HepG2 (cell line): ENCODE measurements around the gene TEX261. TPM values are rescaled to one million over a fixed set of nuclear protein-coding genes. Genes with fewer than 3 reads are reported as not detected.
A peak's percentile ranks its signal among the peaks of the same experiment; 100 is the strongest.

ENCODE experiments used
- ASH2L ChIP-seq: fragments of 300-600, 200-600 bp; sonication (generic); IDR thresholded peaks from 2 replicates; pipeline ENCODE4 v1.7.0; 2017; ENCODE audit warnings: low read depth, mild to moderate bottlenecking, moderate library complexity, mixed read lengths, low read length; ENCODE audit not compliant: insufficient read length
- BORCS8-MEF2B ChIP-seq: sonication (generic); formaldehyde crosslinking; IDR thresholded peaks from 2 replicates; pipeline ENCODE4 v1.8.0; 2022; ENCODE audit warnings: mild to moderate bottlenecking, missing genetic modification reagents
- BRCA1 ChIP-seq: sonication (generic); formaldehyde crosslinking; IDR thresholded peaks from 2 replicates; pipeline ENCODE4 v1.4.0; 2020; ENCODE audit warnings: missing genetic modification reagents
- GABPA ChIP-seq, 2 experiments: IDR thresholded peaks; 2 replicates each; pipeline ENCODE4 v1.6.1; 2011 to 2016; ENCODE audit warnings: low read depth in 2 of 2, low read length in 1 of 2, missing biosample characterization in 1 of 2, missing genetic modification characterization in 1 of 2
- HMGA1 ChIP-seq: sonication (generic); formaldehyde crosslinking; conservative IDR thresholded peaks from 2 replicates; pipeline ENCODE4 v1.4.0; 2020; ENCODE audit warnings: missing genetic modification reagents
- MEF2D ChIP-seq: sonication (generic); formaldehyde crosslinking; IDR thresholded peaks from 2 replicates; pipeline ENCODE4 v1.5.1; 2020; ENCODE audit warnings: mild to moderate bottlenecking, missing genetic modification reagents
- MEIS1 ChIP-seq: sonication (generic); formaldehyde crosslinking; IDR thresholded peaks from 2 replicates; pipeline ENCODE4 v1.9.0; 2021; ENCODE audit warnings: mild to moderate bottlenecking, missing genetic modification reagents, moderate library complexity, borderline replicate concordance
- RAD51 ChIP-seq: fragments of 450-650 bp; IDR thresholded peaks from 2 replicates; pipeline ENCODE4 v1.6.1; 2016; ENCODE audit warnings: borderline replicate concordance
- TRIM24 ChIP-seq: sonication (generic); formaldehyde crosslinking; IDR thresholded peaks from 2 replicates; pipeline ENCODE4 v1.8.0; 2022; ENCODE audit warnings: mild to moderate bottlenecking, missing genetic modification reagents
- ZFP36L1 ChIP-seq: sonication (generic); formaldehyde crosslinking; IDR thresholded peaks from 2 replicates; pipeline ENCODE4 v1.8.0; 2022; ENCODE audit warnings: mild to moderate bottlenecking, missing genetic modification reagents, moderate library complexity
- ZFX ChIP-seq: sonication (generic); formaldehyde crosslinking; IDR thresholded peaks from 2 replicates; pipeline ENCODE4 v1.4.0; 2020; ENCODE audit warnings: mild to moderate bottlenecking, low read depth, missing genetic modification reagents, moderate library complexity
- ZMYM4 ChIP-seq: sonication (generic); formaldehyde crosslinking; IDR thresholded peaks from 2 replicates; pipeline ENCODE4 v1.8.1; 2023; ENCODE audit warnings: mild to moderate bottlenecking, missing genetic modification reagents
- ZNF234 ChIP-seq: sonication (generic); formaldehyde crosslinking; conservative IDR thresholded peaks from 2 replicates; pipeline ENCODE4 v1.5.1; 2020; ENCODE audit warnings: mild to moderate bottlenecking, missing genetic modification reagents
- ZNF501 ChIP-seq: sonication (generic); formaldehyde crosslinking; IDR thresholded peaks from 2 replicates; pipeline ENCODE4 v1.5.1; 2020; ENCODE audit warnings: mild to moderate bottlenecking, moderate library complexity, missing genetic modification reagents
- ZNF546 ChIP-seq: sonication (generic); formaldehyde crosslinking; conservative IDR thresholded peaks from 2 replicates; pipeline ENCODE4 v1.8.1; 2023; ENCODE audit warnings: mild to moderate bottlenecking, missing genetic modification reagents
- ZNF556 ChIP-seq: sonication (generic); formaldehyde crosslinking; IDR thresholded peaks from 2 replicates; pipeline ENCODE4 v1.4.0; 2020; ENCODE audit warnings: mild to moderate bottlenecking, missing genetic modification reagents, borderline replicate concordance
- ZNF644 ChIP-seq: IDR thresholded peaks from 2 replicates; pipeline ENCODE4 v1.6.1; 2016; ENCODE audit warnings: low read depth
- ZSCAN12 ChIP-seq: sonication (generic); formaldehyde crosslinking; IDR thresholded peaks from 2 replicates; pipeline ENCODE4 v1.9.0; 2021; ENCODE audit warnings: mild to moderate bottlenecking, missing genetic modification reagents
- ZSCAN30 ChIP-seq: sonication (generic); formaldehyde crosslinking; IDR thresholded peaks from 2 replicates; pipeline ENCODE4 v1.5.0; 2020; ENCODE audit warnings: mild to moderate bottlenecking, missing genetic modification reagents
- polyA plus RNA-seq, 8 experiments: library from polyadenylated mRNA; depleted of rRNA in 3 of 8; stranded (reverse) in 7 of 8; unstranded in 1 of 8; fragments of >200 nt; fragmentation: Illumina TruSeq in 4 of 8; extraction: Trizol in 4 of 8; gene quantifications; 2 replicates each; pipeline versions ENCODE4 v1.2.1 to v1.2.3, GENCODE V29; 2011 to 2016; ENCODE audit warnings: low read depth in 4 of 8, missing spikeins in 1 of 8, mixed read lengths in 1 of 8; ENCODE audit not compliant: insufficient read depth in 1 of 8
- total RNA-seq, 5 experiments: library from RNA; depleted of rRNA; stranded (reverse); fragments of >200 nt; fragmentation: Illumina TruSeq; extraction: Trizol; gene quantifications; 2 replicates each; pipeline ENCODE4 v1.2.3, GENCODE V29; 2016; ENCODE audit warnings: low read depth in 1 of 5
- TF ChIP-seq, protein P1 (sequence below): sonication (generic); formaldehyde crosslinking; IDR thresholded peaks from 2 replicates; pipeline ENCODE4 v1.8.0; 2022; ENCODE audit warnings: missing genetic modification reagents, low read depth, mild to moderate bottlenecking, borderline replicate concordance
- TF ChIP-seq, protein P2 (sequence below): sonication (generic); formaldehyde crosslinking; IDR thresholded peaks from 2 replicates; pipeline ENCODE4 v1.5.1; 2020; ENCODE audit warnings: mild to moderate bottlenecking, missing genetic modification reagents, borderline replicate concordance
- TF ChIP-seq, protein P3 (sequence below): sonication (generic); formaldehyde crosslinking; conservative IDR thresholded peaks from 2 replicates; pipeline ENCODE4 v1.4.0; 2020; ENCODE audit warnings: mild to moderate bottlenecking, missing genetic modification reagents, moderate library complexity
- TF ChIP-seq, protein P4 (sequence below): sonication (generic); formaldehyde crosslinking; IDR thresholded peaks from 2 replicates; pipeline ENCODE4; 2020; ENCODE audit warnings: missing genetic modification reagents, mild to moderate bottlenecking, borderline replicate concordance

Gene TEX261
- total and polyA plus RNA-seq, 2 of the 13 experiments (the other 11 are each of a cell fraction or from before 2014, with no cell fraction given), result 43.8 to 78.7 TPM

DNA sequence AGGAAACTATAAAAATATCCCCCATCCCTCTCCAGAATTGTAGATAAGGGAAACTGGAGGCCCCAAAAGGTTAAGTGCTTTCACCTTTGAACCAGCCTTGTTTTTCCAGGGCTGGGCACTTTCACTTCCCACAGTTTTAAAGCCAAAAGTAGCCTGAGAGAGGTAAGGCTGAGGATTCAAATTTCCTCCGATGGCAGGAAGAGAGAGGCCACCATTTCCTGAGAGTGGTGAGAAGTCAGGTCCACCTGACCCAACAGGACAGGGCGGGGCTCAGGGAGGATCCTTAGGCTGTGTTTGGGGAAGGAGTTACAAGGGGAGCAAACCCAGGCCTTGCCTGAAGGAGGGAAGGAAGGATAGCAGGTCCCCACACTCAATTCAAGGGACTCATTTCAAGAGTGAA lies 4.7 kb upstream of the TEX261 start (continued):
- TF ChIP-seq ZFP36L1 (CRISPR knock-in tag) (no peak), BORCS8-MEF2B (CRISPR knock-in tag) (0 out of 2 replicates have a peak, but pooled peaks have one; percentile 73), MEIS1 (CRISPR knock-in tag) (peak; percentile 73; the same call in 1 of the 2 replicates), GABPA (IDR thresholded peaks at IDR 0.05; ENCODE audit: low read depth, low read length) (0 out of 2 replicates have a peak, but pooled peaks have one; percentile 17), GABPA (CRISPR knock-in tag; IDR thresholded peaks at IDR 0.05; ENCODE audit: low read depth) (no peak), ZSCAN12 (CRISPR knock-in tag) (no peak), ZMYM4 (0 out of 2 replicates have a peak, but pooled peaks have one; percentile 11), RAD51 (no peak), ZNF546 (CRISPR knock-in tag) (no peak), ZNF556 (CRISPR knock-in tag) (0 out of 2 replicates have a peak, but pooled peaks have one; percentile 61), ZNF234 (CRISPR knock-in tag) (no peak), MEF2D (CRISPR knock-in tag) (no peak), ZSCAN30 (CRISPR knock-in tag) (no peak), BRCA1 (CRISPR knock-in tag) (no peak), ASH2L (no peak), HMGA1 (CRISPR knock-in tag) (no peak), TRIM24 (CRISPR knock-in tag) (no peak), ZNF501 (CRISPR knock-in tag) (peak; percentile 32; the same call in 1 of the 2 replicates), ZNF644 (CRISPR knock-in tag) (0 out of 2 replicates have a peak, but pooled peaks have one; percentile 41), ZFX (CRISPR knock-in tag) (peak; percentile 28; the same call in 1 of the 2 replicates)
- TF ChIP-seq, protein P1, sequence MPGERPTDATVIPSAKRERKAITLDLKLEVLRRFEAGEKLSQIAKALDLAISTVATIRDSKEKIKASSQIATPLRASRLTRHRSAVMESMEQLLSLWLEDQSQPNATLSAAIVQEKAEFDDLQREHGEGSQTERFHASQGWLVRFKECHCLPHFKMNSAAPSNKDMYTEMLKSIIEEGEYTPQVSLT (CRISPR knock-in tag), result no peak
- TF ChIP-seq, protein P2, sequence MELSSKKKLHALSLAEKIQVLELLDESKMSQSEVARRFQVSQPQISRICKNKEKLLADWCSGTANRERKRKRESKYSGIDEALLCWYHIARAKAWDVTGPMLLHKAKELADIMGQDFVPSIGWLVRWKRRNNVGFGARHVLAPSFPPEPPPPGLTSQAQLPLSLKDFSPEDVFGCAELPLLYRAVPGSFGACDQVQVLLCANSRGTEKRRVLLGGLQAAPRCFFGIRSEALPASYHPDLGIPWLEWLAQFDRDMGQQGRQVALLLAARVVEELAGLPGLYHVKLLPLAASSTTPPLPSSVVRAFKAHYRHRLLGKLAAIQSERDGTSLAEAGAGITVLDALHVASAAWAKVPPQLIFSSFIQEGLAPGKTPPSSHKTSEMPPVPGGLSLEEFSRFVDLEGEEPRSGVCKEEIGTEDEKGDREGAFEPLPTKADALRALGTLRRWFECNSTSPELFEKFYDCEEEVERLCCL (CRISPR knock-in tag), result no peak
- TF ChIP-seq, protein P3, sequence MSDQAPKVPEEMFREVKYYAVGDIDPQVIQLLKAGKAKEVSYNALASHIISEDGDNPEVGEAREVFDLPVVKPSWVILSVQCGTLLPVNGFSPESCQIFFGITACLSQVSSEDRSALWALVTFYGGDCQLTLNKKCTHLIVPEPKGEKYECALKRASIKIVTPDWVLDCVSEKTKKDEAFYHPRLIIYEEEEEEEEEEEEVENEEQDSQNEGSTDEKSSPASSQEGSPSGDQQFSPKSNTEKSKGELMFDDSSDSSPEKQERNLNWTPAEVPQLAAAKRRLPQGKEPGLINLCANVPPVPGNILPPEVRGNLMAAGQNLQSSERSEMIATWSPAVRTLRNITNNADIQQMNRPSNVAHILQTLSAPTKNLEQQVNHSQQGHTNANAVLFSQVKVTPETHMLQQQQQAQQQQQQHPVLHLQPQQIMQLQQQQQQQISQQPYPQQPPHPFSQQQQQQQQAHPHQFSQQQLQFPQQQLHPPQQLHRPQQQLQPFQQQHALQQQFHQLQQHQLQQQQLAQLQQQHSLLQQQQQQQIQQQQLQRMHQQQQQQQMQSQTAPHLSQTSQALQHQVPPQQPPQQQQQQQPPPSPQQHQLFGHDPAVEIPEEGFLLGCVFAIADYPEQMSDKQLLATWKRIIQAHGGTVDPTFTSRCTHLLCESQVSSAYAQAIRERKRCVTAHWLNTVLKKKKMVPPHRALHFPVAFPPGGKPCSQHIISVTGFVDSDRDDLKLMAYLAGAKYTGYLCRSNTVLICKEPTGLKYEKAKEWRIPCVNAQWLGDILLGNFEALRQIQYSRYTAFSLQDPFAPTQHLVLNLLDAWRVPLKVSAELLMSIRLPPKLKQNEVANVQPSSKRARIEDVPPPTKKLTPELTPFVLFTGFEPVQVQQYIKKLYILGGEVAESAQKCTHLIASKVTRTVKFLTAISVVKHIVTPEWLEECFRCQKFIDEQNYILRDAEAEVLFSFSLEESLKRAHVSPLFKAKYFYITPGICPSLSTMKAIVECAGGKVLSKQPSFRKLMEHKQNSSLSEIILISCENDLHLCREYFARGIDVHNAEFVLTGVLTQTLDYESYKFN, result peak; percentile 76
- TF ChIP-seq, protein P4, sequence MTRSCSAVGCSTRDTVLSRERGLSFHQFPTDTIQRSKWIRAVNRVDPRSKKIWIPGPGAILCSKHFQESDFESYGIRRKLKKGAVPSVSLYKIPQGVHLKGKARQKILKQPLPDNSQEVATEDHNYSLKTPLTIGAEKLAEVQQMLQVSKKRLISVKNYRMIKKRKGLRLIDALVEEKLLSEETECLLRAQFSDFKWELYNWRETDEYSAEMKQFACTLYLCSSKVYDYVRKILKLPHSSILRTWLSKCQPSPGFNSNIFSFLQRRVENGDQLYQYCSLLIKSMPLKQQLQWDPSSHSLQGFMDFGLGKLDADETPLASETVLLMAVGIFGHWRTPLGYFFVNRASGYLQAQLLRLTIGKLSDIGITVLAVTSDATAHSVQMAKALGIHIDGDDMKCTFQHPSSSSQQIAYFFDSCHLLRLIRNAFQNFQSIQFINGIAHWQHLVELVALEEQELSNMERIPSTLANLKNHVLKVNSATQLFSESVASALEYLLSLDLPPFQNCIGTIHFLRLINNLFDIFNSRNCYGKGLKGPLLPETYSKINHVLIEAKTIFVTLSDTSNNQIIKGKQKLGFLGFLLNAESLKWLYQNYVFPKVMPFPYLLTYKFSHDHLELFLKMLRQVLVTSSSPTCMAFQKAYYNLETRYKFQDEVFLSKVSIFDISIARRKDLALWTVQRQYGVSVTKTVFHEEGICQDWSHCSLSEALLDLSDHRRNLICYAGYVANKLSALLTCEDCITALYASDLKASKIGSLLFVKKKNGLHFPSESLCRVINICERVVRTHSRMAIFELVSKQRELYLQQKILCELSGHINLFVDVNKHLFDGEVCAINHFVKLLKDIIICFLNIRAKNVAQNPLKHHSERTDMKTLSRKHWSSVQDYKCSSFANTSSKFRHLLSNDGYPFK (CRISPR knock-in tag), result no peak
